KMS-11 (cell line): ENCODE measurements around the gene DLK1.

Experiments used
- H2AFZ ChIP-seq: fragments of 200-600 bp; sonication (generic); 2 replicates; pipeline ENCODE4 v1.6.1; 2016; ENCODE audit warnings: antibody characterized with exemption, mixed run types, low read depth
- H3K27ac ChIP-seq: fragments of 200-600 bp; sonication (generic); 2 replicates; pipeline ENCODE4 v1.6.1; 2016; ENCODE audit warnings: mild to moderate bottlenecking, mixed run types
- H3K27me3 ChIP-seq: fragments of 200-600 bp; sonication (generic); 2 replicates; pipeline ENCODE4 v1.6.1; 2017; ENCODE audit warnings: mild to moderate bottlenecking, low read depth, mixed run types, moderate library complexity; ENCODE audit not compliant: insufficient read depth
- H3K36me3 ChIP-seq: fragments of 200-600 bp; sonication (generic); 2 replicates; pipeline ENCODE4 v1.6.1; 2017; ENCODE audit warnings: mild to moderate bottlenecking, mixed run types; ENCODE audit not compliant: insufficient read depth
- H3K4me1 ChIP-seq: fragments of 200-600 bp; sonication (generic); 2 replicates; pipeline ENCODE4 v1.6.1; 2016; ENCODE audit warnings: mild to moderate bottlenecking, low read depth, mixed run types; ENCODE audit not compliant: poor library complexity, severe bottlenecking
- H3K4me2 ChIP-seq: fragments of 200-600 bp; sonication (generic); 2 replicates; pipeline ENCODE4 v1.7.0; 2016; ENCODE audit warnings: mild to moderate bottlenecking, mixed run types
- H3K4me3 ChIP-seq: fragments of 200-600 bp; sonication (generic); IDR thresholded peaks from 2 replicates; pipeline ENCODE4 v1.6.1; 2017; ENCODE audit warnings: low read depth, low read length, mixed read lengths; ENCODE audit not compliant: insufficient read depth
- H3K79me2 ChIP-seq: fragments of 200-600 bp; sonication (generic); 2 replicates; pipeline ENCODE4 v1.6.1; 2016; ENCODE audit warnings: low read depth, mixed run types; ENCODE audit not compliant: insufficient read depth
- H3K9ac ChIP-seq: fragments of 200-600 bp; sonication (generic); 2 replicates; pipeline ENCODE4 v1.6.1; 2016; ENCODE audit warnings: mild to moderate bottlenecking, mixed run types
- H4K20me1 ChIP-seq: fragments of 200-600 bp; sonication (generic); 2 replicates; pipeline ENCODE4 v1.6.1; 2016; ENCODE audit warnings: mild to moderate bottlenecking, mixed run types; ENCODE audit not compliant: insufficient read depth
- CTCF ChIP-seq: fragments of 200-600 bp; sonication (generic); conservative IDR thresholded peaks from 2 replicates; pipeline ENCODE4 v1.6.1; 2017; ENCODE audit warnings: low read depth, mild to moderate bottlenecking, antibody characterized with exemption, low read length, moderate library complexity, mixed read lengths

The DLK1 gene

DNA sequence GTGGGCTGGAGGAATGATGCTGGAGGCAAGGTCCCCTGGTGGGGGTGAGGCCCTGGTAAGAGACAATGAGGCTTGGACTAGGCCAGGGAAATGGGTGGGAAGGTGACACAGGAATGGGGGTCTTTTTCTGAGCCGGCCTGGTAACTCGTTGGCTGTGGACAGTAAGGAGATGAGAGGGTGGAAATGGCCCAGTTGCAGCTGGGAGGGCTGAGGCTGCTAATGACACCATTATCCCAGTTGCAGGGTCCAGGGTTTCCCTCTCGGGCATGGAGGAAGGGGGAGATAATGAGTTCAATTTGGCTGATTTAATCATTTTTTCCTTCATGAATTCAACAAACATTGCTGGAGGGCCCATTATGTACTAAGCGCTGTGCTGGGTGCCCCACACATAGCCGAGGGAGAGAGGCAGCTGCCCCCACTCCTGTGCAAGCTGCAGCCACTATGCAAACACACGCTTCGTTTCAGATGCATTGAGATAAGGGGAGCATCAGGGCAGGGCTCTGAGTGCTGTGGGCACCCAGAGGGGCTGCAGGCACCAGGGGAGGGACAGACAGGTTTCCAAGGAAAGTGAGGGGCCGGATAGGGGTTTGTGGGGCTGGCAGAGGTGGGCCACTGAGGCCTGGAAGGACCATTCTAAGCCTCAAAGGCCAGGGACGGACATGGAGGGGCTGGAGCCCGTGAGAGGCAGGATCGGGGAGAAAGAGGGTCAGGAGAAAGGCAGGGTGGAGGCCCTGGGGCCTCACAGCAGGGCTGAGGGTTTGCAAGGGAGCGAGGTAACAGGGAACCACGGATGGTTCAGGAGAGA lies 56.0 kb downstream of the DLK1 start:
- H3K4me3 ChIP-seq: no peak overlapping the region
- no peak overlapping the region for H3K4me2 ChIP-seq
- H3K36me3 ChIP-seq: no peaks in the 10 kb centered on the region
- H3K27ac ChIP-seq: no peak overlapping the region
- TF ChIP-seq CTCF: no peak
- H3K9ac ChIP-seq: no peak overlapping the region
- H3K27me3 ChIP-seq: peaks cover 33% of the 10 kb centered on the region; the same call in 1 of the 2 replicates
- no peaks in the 10 kb centered on the region for H3K79me2 ChIP-seq
- no peaks in the 10 kb centered on the region for H3K4me1 ChIP-seq
- H2AFZ ChIP-seq: no peak overlapping the region
- no peaks in the 10 kb centered on the region for H4K20me1 ChIP-seq

- no peaks in the 10 kb centered on the region for H3K79me2 ChIP-seq
- peaks cover 22% of the 10 kb centered on the region; the same call in 1 of the 2 replicates for H3K27me3 ChIP-seq
- H3K9ac ChIP-seq: no peak overlapping the region
- no peaks in the 10 kb centered on the region for H3K4me1 ChIP-seq
- no peak overlapping the region for H3K4me2 ChIP-seq
- H2AFZ ChIP-seq: no peak overlapping the region
- H3K4me3 ChIP-seq: no peak overlapping the region
- TF ChIP-seq CTCF: no peak
- H4K20me1 ChIP-seq: no peaks in the 10 kb centered on the region
- no peak overlapping the region for H3K27ac ChIP-seq
- no peaks in the 10 kb centered on the region for H3K36me3 ChIP-seq
These were observed 57.1 kb downstream of the DLK1 start for GRCh38 chr14:100783630-100784370.

DNA sequence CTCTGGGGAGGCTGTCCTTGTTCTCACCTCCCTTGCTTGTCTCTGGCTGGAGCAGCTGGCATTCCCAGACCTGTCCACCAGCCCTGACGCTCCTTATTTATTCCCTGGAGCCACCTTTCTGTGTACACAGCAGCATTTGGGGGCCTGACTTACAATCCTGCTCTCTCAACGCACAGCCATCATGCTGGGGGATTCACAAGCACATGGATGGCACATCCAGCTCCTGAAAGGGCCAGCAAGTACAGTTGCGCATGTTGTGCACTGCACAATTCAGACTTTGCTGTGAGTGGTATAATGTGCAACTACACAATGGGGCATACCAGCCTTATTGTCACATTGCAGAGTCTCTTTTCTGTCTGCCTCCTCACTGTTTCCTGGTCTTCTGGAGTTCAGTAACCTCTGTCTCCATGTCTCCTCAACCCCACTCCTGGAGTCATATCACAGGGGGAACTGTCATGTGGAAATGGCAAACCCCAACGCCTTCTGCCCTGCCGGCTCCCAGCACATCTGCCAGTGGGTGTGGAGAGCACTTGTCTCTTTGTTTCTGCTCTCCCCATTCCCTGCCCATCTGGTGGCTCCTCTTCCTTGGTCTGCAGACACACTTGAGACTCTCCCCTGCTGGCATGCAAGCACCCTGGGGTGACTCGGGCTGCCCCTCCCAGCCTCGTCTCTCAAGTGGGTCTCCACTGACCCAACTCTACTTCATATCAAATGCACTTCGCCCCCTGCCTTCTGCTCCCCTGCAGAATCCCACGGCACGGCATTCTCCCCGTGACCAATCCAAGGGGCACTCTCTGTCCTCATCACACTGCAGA lies 58.0 kb downstream of the DLK1 start:
- no peaks in the 10 kb centered on the region for H3K4me1 ChIP-seq
- H2AFZ ChIP-seq: no peak overlapping the region
- no peak for TF ChIP-seq CTCF
- H3K27ac ChIP-seq: no peak overlapping the region
- H3K9ac ChIP-seq: no peak overlapping the region
- peaks cover 13% of the 10 kb centered on the region; the same call in 1 of the 2 replicates for H3K27me3 ChIP-seq
- H3K36me3 ChIP-seq: no peaks in the 10 kb centered on the region
- H3K4me3 ChIP-seq: no peak overlapping the region
- H3K79me2 ChIP-seq: no peaks in the 10 kb centered on the region
- H3K4me2 ChIP-seq: no peak overlapping the region
- H4K20me1 ChIP-seq: no peaks in the 10 kb centered on the region

DNA sequence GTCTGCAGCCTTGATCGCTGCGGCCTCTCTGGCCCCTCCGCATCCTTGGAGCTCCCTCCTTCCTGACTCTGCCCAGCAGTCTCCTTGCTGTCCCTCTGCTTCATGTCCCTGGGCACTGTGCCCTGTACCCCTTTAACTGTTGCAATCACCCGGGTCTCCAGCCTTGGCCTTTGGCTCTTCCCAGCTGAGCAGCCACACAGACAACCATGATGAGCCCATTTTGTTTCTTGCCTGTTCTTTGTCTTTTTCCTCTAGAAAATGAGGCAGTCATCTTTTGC lies 58.6 kb downstream of the DLK1 start:
- Histone ChIP-seq H2AFZ (no peak overlapping the region), H3K27me3 (peaks cover 12% of the 10 kb centered on the region; the same call in 1 of the 2 replicates), H3K4me3 (no peak overlapping the region), H3K4me2 (no peak overlapping the region), H3K36me3 (no peaks in the 10 kb centered on the region), H3K79me2 (no peaks in the 10 kb centered on the region), H3K4me1 (no peaks in the 10 kb centered on the region), H3K9ac (no peak overlapping the region), H3K27ac (no peak overlapping the region), H4K20me1 (no peaks in the 10 kb centered on the region)
- no peak for TF ChIP-seq CTCF
